ENCODE data around the gene FAM20C.

GRCh38 chr7:188727-189500 is 3.5 kb upstream of the FAM20C start:
- no peak for TF ChIP-seq CTCF (IDR thresholded peaks at IDR 0.05; ENCODE audit: control extremely low read depth in 1 of 3, insufficient read depth in 1 of 3, low read depth in 1 of 3, low read length in 3 of 3)
- no peak for TF ChIP-seq EZH2 (IDR thresholded peaks at IDR 0.05; ENCODE audit: low read depth, low read length, severe bottlenecking)
- no peak for TF ChIP-seq TAF1 (IDR thresholded peaks at IDR 0.05; ENCODE audit: low read depth, low read length)
- TF ChIP-seq ATF2 (IDR thresholded peaks at IDR 0.05; ENCODE audit: low read length) = no peak
- TF ChIP-seq SIN3A (conservative IDR thresholded peaks at IDR 0.05 in 1 of 2, IDR thresholded peaks at IDR 0.05 in 1 of 2; ENCODE audit: low read depth in 1 of 2, low read length in 2 of 2) = no peak
